Activated T-cell treated with anti-CD3 and anti-CD28 coated beads, Interleukin-2, amount 50 U/mL, for 4 hours (primary cell): ENCODE data around the gene ATG4B. TPM values are rescaled to one million over a fixed set of nuclear protein-coding genes. Genes with fewer than 3 reads are reported as not detected.

Source experiments
- ATAC-seq, 2 donors: fragments of 200-7000 bp; cut with Tn5 transposase; one replicate each; pipeline ENCODE4 v1.10.0; 2021
- DNase-seq: peaks from one replicate; pipeline ENCODE4 v3.0.0-alpha.2; 2020
- H3K27me3 Mint-ChIP-seq: one replicate; pipeline ENCODE4 v1.8.0; 2021; ENCODE audit warnings: low read depth, mixed read lengths
- H3K36me3 Mint-ChIP-seq: one replicate; pipeline ENCODE4 v1.8.0; 2022; ENCODE audit warnings: mixed read lengths; ENCODE audit not compliant: insufficient read depth
- H3K4me1 Mint-ChIP-seq: one replicate; pipeline ENCODE4 v1.8.0; 2021; ENCODE audit warnings: low read depth, mixed read lengths
- H3K4me3 Mint-ChIP-seq: one replicate; pipeline ENCODE4 v1.8.0; 2021; ENCODE audit warnings: mild to moderate bottlenecking, moderate library complexity, mixed read lengths
- H3K9me3 Mint-ChIP-seq: one replicate; pipeline ENCODE4 v1.8.0; 2021; ENCODE audit warnings: mixed read lengths
- total RNA-seq, 3 donors: library from RNA; stranded (reverse); gene quantifications; one replicate each; pipeline ENCODE4 v1.2.1, GENCODE V29; 2021

ATG4B gene
- total RNA-seq, 3 donors from 2014 or later, result 72.6 to 82.4 (median 75.3) TPM

DNA sequence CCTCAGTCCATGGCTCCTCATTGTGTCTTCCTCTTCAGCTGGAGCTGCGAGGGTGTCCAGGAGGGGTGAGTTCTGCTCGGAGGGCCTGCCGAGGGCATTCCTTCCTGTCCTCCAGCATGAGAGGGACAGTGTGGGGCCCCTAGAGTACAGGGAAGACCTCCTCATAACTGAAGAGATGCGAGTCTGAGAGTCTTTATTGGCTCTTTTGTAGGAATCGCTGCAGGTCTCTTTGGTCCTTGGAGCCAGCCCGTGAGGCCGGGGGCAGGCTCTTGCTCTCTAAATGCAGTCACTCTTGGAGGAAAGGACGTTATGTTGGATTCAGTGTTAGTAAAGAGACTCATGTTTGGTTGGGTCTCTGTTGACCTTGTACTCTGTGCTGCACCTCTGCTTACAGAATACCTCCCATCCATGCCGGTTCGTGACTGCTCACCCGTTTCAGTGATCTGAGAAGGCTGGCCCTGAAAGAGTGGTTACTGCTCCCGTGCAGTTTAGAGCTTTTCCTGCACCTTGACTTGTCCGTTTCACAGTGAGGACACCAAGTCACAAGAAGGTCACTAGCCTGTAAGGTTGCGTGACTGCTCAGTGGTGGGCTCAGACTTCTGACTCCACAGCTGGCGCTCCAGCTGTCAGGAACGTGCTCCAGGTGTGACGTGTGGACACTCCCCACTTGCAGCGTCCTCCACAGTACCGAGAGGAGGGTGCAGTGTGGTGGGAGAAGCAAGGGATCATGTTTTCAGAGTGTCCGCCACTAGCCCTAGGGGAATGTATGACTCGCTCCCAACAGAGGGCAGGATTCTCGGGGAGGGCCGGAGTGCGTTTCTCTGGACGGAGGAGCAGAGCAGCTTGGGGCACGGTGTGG lies 7.8 kb downstream of the ATG4B start:
- Mint-ChIP-seq H3K4me1 (peaks cover 33% of the 10 kb centered on the region), H3K36me3 (peaks cover 7% of the 10 kb centered on the region), H3K4me3 (no peak overlapping the region), H3K27me3 (no peaks in the 10 kb centered on the region), H3K9me3 (no peaks in the 10 kb centered on the region)
- ATAC-seq, result no peak
- no peak for DNase-seq

DNA sequence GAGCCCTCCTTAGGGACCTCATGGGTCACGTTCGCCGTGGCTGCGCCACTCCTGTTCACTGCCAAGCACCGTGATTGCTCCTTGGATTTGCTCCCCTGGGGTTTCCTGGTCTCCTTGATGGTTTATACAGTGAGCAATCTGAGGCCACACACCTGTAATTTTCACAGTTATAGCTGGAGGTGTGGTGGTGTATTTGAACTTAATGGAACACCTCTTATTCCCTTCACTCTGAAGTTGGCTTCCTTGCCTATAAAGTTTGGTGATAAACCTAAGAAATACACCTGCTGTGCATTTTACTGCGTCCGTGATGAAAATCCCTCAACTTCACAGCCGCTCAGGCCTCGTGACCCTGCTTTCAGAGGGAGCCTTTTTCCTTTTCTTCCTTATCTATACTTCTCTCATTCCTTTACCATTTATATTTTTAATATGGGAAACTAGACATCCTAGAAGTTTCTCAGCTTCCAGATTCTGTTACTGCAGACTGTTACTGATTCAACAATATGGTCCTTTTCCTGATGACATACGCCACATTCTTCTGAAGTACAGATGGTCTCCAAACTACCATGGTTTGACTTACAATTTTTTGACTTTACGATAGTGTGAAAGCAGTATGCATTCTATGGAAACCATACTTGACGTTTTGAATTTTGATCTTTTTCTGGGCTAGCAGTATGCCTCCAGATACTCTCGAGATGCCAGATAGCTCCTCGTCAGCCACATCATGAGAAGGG lies 8.6 kb downstream of the ATG4B start:
- Mint-ChIP-seq H3K4me3 (no peak overlapping the region), H3K9me3 (no peaks in the 10 kb centered on the region), H3K4me1 (peaks cover 25% of the 10 kb centered on the region), H3K27me3 (no peaks in the 10 kb centered on the region), H3K36me3 (peaks cover 7% of the 10 kb centered on the region)
- DNase-seq (no peak), ATAC-seq (no peak)

DNA sequence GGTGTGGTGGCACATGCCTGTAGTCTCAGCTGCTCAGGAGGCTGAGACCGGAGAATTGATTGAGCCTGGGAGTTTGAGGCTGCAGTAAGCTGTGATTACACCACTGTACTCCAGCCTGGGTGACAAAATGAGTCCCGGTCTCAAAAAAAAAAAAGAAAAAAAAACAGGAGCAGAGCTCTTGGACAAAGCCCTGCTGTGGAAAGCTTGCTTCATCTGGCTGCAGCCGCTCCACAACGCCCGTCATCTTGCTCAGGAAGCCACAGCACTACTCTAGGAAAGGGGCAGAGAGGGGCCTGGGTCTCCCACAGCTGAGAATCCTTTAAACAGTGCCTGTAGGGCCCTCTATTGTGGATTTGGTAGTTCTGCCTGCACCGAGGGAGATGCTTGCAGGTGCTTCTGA lies 11.0 kb downstream of the ATG4B start:
- ATAC-seq (no peak), DNase-seq (no peak)
- peaks cover 19% of the 10 kb centered on the region for H3K36me3 Mint-ChIP-seq
- no peaks in the 10 kb centered on the region for H3K27me3 Mint-ChIP-seq
- H3K4me1 Mint-ChIP-seq, result peaks cover 12% of the 10 kb centered on the region
- no peaks in the 10 kb centered on the region for H3K9me3 Mint-ChIP-seq
- no peak overlapping the region for H3K4me3 Mint-ChIP-seq

DNA sequence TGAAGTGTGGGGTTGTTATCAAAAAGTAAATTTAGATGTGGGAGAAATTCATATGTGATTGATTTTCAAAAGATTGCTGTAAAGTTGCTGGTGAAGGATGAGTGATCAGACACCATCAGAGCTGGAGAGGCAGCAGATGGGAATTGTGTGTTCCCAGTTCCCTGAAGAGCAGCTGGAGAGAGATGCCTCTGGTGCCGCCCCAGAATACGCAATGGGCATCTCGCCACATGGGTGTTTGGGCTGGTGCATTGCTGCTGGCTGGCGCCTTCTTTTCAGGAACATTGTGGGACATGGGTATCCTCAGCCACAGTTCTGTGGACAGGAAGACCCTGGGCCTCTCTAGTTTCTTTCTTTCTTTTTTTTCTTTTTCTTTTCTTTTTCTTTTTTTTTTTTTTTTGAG lies 11.9 kb downstream of the ATG4B start:
- peaks cover 12% of the 10 kb centered on the region for H3K4me1 Mint-ChIP-seq
- DNase-seq (no peak), ATAC-seq (no peak)
- no peaks in the 10 kb centered on the region for H3K27me3 Mint-ChIP-seq
- H3K36me3 Mint-ChIP-seq, result peaks cover 21% of the 10 kb centered on the region
- H3K9me3 Mint-ChIP-seq, result no peaks in the 10 kb centered on the region
- H3K4me3 Mint-ChIP-seq, result no peak overlapping the region

DNA sequence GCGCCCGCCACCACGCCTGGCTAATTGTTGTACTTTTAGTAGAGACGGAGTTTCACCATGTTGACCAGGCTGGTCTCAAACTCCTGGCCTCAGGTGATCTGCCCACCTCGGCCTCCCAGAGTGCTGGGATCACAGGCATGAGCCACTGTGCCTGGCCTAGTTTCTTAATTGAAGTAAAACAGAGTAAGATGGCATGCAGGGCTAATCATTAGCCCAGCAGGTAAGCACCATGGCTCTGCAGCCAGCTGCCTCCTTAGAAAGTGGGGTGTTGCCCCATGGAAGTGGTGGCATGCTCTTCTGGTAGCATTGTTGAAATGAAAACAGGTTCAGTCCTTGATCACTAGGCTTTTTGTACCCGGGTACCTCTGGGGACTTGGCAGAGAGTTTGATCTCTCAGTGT lies 12.4 kb downstream of the ATG4B start:
- DNase-seq (no peak), ATAC-seq (no peak)
- Mint-ChIP-seq H3K4me1 (peaks cover 11% of the 10 kb centered on the region), H3K4me3 (no peak overlapping the region), H3K9me3 (no peaks in the 10 kb centered on the region), H3K27me3 (no peaks in the 10 kb centered on the region), H3K36me3 (peaks cover 25% of the 10 kb centered on the region)

DNA sequence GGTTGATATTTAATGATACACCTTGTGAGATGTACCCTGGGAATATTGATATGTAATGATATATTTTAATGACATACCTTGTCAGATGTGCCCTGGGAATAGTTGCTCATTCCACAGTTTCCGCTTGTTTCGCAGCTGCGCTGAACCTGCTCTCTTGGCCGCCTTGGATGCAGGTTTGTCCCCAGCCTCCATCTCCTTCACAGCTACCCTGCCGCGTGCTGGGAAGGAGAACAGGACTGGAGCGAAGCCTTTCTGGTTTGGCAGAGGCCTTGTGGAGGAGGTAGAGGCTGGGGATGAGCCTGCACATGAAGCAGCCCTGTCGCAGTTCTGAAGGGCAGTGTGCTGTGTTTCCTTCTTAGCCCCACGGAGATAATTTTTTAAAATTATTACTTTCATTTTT lies 14.6 kb downstream of the ATG4B start:
- Mint-ChIP-seq H3K4me1 (peaks cover 4% of the 10 kb centered on the region), H3K36me3 (peaks cover 32% of the 10 kb centered on the region), H3K9me3 (no peaks in the 10 kb centered on the region), H3K4me3 (no peak overlapping the region), H3K27me3 (no peaks in the 10 kb centered on the region)
- no peak for ATAC-seq
- no peak for DNase-seq

DNA sequence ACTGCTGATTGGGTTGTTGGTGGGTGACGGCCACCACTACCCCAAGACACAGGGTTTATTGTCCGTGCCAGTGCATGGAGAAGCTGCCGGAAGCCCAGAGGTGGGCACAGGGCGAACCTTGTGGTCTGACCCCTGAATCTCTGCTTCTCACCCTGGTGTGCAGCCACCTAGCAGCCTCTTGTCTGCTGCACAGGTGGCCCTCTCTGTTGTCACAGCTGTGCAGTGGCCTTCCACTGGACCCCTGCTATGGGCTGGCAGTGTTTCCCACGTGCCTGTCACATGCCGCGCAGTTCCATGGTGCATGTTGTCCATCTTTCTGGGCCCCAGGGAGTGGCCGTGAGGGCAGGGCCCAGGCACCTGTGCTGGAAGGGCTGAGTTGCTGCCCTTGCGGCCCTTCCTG lies 15.2 kb downstream of the ATG4B start:
- DNase-seq, result no peak
- Mint-ChIP-seq H3K4me1 (peaks cover 4% of the 10 kb centered on the region), H3K9me3 (no peaks in the 10 kb centered on the region), H3K4me3 (no peak overlapping the region), H3K36me3 (peaks cover 35% of the 10 kb centered on the region), H3K27me3 (no peaks in the 10 kb centered on the region)
- no peak for ATAC-seq

DNA sequence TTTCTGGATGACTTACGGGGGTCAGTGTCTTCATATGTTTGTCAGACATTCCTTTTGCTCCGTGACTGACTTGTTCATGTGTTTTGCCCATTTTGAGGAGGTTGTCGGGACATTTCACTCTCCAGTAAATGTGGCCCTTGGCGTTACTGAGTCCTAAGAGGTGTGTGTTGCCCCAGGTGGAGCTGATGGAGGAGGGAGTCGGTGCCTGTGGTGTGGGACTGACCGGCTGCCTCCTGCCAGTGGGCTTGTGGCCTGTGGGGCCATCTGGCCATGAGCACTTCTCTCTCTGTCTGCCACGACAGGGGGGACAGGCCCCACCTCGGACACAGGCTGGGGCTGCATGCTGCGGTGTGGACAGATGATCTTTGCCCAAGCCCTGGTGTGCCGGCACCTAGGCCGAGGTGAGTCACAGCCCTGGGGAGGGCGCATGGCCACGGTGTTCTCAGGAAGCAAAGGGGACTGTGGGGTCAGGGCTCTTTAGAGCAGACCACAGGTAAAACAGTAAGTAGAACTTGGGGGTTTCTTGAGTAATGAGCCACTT lies 15.8 kb downstream of the ATG4B start:
- DNase-seq (no peak), ATAC-seq (no peak)
- peaks cover 38% of the 10 kb centered on the region for H3K36me3 Mint-ChIP-seq
- H3K27me3 Mint-ChIP-seq, result no peaks in the 10 kb centered on the region
- H3K9me3 Mint-ChIP-seq, result no peaks in the 10 kb centered on the region
- H3K4me3 Mint-ChIP-seq, result no peak overlapping the region
- peaks cover 4% of the 10 kb centered on the region for H3K4me1 Mint-ChIP-seq

DNA sequence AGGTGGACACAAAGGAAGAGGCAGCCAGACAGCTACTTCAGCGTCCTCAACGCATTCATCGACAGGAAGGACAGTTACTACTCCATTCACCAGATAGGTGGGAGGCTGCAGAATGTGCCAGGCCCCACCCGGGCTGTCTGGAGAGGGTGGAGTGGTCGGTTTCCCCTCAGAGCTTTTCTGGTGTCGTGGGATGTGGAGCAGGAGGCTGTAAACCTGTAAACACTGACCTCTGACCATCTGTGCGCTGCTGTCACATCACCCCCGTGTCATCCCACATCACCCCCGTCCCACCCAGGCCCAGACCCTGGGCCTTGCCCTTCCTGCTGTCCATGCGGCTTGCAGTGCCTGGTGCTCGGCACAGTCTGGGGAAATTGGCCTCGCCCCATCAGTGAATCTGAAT lies 17.1 kb downstream of the ATG4B start:
- no peaks in the 10 kb centered on the region for H3K4me1 Mint-ChIP-seq
- ATAC-seq, result no peak
- no peaks in the 10 kb centered on the region for H3K27me3 Mint-ChIP-seq
- no peak for DNase-seq
- H3K9me3 Mint-ChIP-seq, result no peaks in the 10 kb centered on the region
- no peak overlapping the region for H3K4me3 Mint-ChIP-seq
- peaks cover 42% of the 10 kb centered on the region for H3K36me3 Mint-ChIP-seq

DNA sequence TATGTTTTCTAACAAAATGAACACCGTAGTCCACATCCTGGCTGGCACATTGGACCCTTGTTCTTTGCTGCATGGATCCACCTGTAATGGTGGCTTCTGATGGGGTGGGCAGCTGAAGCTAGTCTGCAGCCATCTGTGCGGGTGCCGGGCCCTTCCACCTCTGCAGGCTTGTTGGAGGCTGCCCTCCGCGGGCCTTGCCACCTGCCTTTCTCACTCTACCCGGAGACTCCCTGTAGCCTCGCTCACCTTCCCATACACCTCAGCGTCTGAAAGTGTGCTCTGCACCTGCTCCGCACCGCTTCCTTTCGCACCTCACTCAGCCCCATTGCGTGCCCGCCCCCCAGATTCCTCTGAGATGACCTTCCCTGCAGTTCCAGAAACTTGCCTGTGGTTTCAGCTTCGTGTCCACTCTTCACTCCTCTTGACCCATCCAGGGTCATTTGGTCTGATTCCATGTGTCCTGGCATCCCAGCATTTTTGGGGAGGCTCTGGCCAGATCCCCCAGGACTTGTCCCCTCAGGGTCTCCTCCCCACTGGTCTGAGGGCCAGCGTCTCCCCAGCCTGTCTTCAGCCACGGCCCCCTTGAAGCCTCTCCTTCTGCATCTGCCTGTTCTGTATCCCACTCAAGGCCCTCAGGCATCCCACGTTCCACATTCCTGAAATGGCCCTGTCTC lies 18.2 kb downstream of the ATG4B start:
- Mint-ChIP-seq H3K4me3 (no peak overlapping the region), H3K36me3 (peaks cover 45% of the 10 kb centered on the region), H3K9me3 (no peaks in the 10 kb centered on the region), H3K27me3 (no peaks in the 10 kb centered on the region), H3K4me1 (no peaks in the 10 kb centered on the region)
- ATAC-seq (no peak), DNase-seq (no peak)

DNA sequence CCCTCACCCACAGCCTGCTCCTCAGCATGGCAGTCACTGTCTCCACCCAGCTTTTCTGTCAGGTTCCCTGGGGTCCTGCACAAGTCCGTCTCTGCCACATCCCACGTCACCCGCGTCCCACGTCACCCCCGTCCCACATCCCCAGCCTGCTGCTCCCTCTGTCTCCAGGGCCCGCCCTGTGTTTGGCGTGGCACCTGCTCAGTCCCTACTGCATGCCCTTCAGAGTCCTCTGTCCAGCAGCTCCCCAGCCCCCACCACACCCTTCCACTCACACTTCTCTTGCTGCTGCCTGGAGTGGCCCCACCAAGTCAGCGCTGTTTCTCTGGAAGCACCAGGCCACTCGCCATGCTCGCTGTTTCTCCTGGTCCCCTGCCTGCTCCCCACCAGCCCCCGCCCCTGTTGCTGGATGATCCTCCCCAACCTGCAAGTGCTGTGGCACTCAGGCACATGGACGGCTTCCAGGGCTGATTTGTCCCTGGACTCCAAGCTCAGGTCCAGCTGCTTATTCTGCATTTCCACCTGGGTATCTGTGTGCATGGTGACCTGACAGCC lies 18.8 kb downstream of the ATG4B start:
- Mint-ChIP-seq H3K4me3 (no peak overlapping the region), H3K36me3 (peaks cover 45% of the 10 kb centered on the region), H3K27me3 (no peaks in the 10 kb centered on the region), H3K9me3 (no peaks in the 10 kb centered on the region), H3K4me1 (no peaks in the 10 kb centered on the region)
- no peak for DNase-seq
- ATAC-seq, result no peak

DNA sequence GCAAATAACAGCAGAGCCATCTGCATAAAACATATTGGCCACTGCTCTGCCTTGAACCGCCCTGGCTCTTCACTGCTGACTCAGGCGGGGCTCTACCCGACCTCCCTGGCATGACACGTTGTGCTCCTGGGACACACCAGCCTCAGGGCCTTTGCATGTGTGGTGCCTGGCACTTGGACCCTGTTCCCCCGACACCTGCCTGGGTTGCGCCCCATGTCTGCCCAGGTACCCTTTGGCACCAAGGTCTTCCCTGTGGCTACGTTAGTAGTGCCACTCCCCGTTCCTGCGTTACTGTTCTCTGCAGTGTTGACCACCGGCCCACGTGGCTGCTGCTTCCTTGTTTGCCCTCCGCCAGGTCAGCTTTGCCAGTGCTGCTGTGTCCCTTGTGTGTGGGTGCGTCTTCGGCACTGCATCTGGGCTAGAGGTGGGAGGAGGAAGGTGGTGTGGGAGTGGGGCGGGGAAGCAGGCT lies 20.3 kb downstream of the ATG4B start:
- no peaks in the 10 kb centered on the region for H3K27me3 Mint-ChIP-seq
- no peaks in the 10 kb centered on the region for H3K4me1 Mint-ChIP-seq
- no peak for DNase-seq
- H3K9me3 Mint-ChIP-seq, result no peaks in the 10 kb centered on the region
- no peak for ATAC-seq
- no peak overlapping the region for H3K4me3 Mint-ChIP-seq
- peaks cover 34% of the 10 kb centered on the region for H3K36me3 Mint-ChIP-seq

DNA sequence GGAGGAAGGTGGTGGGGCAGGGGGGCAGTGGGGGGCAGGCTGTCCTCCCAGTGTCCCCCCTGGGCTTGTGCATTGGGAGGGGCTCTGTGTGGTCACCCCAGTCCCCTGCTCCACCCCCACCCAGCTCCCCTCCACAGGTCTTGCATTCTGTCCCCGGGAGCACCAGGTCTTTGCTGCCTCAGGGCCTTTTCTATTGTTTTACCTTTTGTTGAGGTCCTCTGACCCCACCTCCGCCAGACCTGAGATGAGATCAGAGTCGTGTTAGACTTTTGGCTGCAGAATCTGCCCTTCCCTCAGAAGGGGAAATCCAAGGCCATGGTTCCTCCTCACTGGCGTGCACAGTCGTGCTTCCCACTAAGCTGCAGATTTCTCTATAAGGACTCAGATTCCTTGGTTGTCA lies 20.8 kb downstream of the ATG4B start:
- DNase-seq (no peak), ATAC-seq (no peak)
- no peaks in the 10 kb centered on the region for H3K9me3 Mint-ChIP-seq
- H3K36me3 Mint-ChIP-seq, result peaks cover 34% of the 10 kb centered on the region
- no peak overlapping the region for H3K4me3 Mint-ChIP-seq
- H3K27me3 Mint-ChIP-seq, result no peaks in the 10 kb centered on the region
- no peaks in the 10 kb centered on the region for H3K4me1 Mint-ChIP-seq

DNA sequence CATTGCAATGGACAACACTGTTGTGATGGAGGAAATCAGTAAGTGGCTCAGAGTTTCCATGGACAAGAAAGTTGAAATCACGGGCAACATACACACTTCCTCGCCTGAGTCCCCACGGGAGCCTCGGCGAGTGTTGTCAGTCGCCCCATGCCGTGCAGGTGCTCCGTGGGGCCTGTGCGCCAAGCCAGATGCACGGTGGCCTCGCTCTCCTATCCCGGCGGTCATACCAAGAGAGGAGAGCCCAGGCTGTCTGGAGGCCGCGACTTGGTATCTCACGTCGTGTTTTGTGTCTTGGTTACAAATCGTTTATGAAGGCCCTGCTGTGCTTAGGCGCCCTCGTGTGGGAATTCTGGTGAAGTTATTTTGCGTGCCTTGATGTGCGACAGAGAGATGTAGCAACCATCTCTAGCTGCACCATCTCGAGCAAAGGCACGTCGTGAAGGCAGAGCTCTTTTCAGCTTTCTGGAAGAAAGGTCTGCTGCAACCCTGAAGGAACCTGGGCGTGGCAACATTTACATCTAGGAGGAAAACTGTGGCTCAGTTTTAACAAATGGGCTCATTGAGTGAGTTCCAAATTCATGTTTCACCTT lies 21.8 kb downstream of the ATG4B start:
- Mint-ChIP-seq H3K27me3 (no peaks in the 10 kb centered on the region), H3K36me3 (peaks cover 34% of the 10 kb centered on the region), H3K4me3 (no peak overlapping the region), H3K9me3 (no peaks in the 10 kb centered on the region), H3K4me1 (no peaks in the 10 kb centered on the region)
- ATAC-seq, result peak in 1 of 2 donors; percentile 35
- DNase-seq, result peak; percentile 23
